Activated naive CD4-positive, alpha-beta T cell treated with anti-CD3 and anti-CD28 coated beads, Interleukin-2, amount 50 U/mL, for 16 hours (primary cell): Measurements from ENCODE around the gene LHX6.

ENCODE experiments used
- DNase-seq: peaks from one replicate; pipeline ENCODE4 v3.0.0-alpha.2; 2020

LHX6 gene

GRCh38 chr9:122228568-122229484 lies at the start of gene LHX6:
Gene LHX6 (minus strand): TSS chr9:122228957. CDS start chr9:122228740, 217 bp downstream.
- DNase-seq: no peak

DNA sequence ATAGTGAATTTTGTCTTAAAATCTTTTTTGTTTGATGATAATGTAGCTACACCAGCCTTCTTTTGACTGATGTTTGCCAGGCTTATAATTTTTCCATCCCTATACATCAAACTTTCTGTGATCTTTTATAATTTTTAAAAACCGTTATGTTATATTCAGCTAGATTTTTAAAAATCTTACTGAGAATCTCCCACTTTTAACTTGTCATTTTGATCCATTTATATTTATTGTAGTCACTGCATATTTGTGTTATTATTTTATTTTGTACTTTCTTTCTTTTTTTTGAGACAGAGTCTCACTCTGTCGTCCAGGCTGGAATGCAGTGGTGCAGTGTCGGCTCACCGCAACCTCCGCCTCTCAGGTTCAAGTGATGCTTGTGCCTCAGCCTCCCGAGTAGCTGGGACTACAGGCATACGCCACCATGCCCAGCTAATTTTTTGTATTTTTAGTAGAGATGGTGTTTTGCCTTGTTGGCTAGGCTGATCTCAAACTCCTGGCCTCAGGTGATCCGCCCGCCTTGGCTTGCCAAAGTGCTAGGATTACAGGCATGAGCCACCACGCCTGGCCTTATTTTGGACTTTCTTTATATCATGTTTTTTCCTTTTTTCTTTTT lies 48.6 kb upstream of the LHX6 start:
- DNase-seq: no peak

- no peak for DNase-seq
Measured at GRCh38 chr9:122276096-122276495, 47.3 kb upstream of the LHX6 start.

GRCh38 chr9:122274055-122274454 lies 45.3 kb upstream of the LHX6 start:
- DNase-seq: no peak

DNA sequence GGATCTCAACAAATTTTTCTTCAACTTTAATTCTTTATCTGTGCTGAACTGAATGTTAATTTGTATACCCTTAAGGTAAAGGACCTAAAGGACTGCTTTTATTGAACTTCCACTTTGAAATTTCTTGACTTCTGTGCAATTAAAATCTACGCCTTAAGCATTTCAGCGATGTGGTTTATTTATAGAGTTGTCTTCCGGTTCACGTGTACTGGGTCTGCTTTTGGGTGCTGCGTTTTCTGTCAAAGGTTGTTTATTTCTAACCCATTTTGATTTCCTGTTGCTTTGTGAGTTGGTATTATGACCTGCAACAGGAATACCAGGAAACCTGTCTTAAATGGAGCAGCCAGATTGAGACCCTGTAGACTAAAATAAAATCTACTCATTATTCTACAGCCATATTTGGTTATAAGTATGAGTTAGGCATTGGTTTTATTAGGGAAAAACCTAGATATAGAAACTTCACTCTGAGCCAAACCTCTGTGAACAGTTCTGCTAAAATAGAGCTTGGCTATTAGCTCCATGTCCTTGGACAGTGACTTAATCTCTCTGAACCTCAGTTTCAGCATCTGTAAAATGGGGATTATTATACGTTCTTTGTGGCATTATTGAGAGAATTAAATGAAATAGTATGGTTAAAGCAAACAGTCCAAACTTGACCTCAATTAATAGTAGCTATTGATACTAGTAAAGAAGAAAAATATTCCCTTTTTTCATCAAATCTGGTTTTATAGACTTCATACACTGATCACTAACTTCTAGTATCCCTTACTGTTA lies 39.5 kb upstream of the LHX6 start:
- no peak for DNase-seq

DNA sequence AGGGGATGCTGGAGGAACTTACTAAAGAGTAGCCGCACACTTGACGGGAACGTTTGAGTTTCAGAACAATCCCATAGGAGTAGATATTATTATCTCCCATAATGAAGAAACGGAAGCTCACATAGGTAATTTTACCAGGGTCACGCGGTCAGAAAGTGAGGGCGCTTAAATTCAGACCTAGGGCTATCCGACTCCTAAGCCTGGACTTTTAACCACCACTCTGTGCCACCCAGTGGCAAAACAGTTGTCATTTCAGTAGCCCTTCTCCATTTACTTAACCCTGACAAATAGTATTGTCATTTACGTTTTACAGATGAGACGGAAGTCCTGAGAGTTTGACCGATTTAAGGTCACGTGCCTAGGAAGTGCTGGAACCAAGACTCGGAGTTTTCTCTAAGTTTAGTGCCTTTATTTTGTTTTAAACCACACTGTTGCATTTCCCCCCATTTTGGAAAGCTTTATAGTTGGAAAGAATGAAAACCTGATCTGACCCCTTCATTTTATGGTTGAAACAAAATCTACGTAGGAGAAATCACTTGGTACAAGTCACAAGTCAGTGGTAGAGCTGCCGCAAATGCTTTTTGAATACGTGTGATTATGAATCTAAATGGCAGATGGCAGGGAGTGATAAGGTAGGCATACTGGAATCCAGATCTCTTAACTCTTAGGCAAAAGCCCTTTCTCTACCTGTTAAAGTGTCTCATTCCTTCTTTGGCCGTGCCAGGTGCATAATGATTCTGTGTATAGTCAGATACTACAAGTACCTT lies 36.6 kb upstream of the LHX6 start:
- peak; percentile 11 for DNase-seq

- DNase-seq: peak; percentile 87
Measured at GRCh38 chr9:122264360-122265148, 35.8 kb upstream of the LHX6 start, which contains the start of the genes MRRF and RBM18. Gene MRRF (plus strand): TSS chr9:122264882. CDS start chr9:122270892, 6,010 bp downstream. Gene RBM18 (minus strand): TSS chr9:122264840. CDS start chr9:122261492, 3,348 bp downstream.

GRCh38 chr9:122263699-122264349 lies 35.1 kb upstream of the LHX6 start:
- no peak for DNase-seq

DNA sequence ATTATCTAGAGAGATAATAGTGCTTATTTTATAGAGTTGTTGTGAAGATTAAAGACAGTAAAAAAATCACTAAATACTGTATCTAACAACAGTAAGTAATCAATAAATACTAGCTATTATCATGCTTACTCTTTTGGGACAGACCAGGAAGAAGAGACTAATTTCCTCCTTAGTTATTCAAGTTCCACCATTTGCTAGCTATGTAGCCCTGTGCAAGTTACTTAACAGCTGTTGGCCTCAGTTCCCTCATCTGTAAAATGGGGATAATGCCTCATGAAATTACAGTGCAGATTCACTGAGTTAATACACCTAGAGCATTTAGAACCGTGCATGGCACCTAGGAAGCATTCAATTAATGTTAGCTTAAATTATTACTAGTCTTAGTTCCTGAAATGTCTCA lies 33.3 kb upstream of the LHX6 start:
- no peak for DNase-seq

DNA sequence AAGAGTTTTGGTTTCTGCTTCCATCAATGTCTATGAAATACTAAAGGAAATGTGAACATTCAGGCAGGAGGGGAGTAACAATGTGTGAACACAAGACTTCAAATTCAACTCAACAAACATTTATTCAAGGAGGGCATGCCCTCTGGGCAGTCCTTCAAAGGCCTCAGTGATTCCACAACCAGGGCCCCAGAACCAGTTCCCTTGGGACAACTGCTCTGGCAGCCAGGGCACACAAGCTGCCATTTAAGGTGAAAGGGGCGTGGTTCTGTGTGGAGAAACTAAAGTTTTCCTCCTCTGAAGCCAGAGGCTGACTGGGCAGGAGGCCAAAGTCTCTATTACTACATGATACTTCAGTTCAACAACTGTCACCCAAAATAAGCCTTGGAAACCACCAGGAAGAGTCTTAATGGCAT lies 32.7 kb upstream of the LHX6 start:
- DNase-seq: no peak

GRCh38 chr9:122258886-122259415 lies 30.2 kb upstream of the LHX6 start:
- DNase-seq: no peak

- no peak for DNase-seq
Measured at GRCh38 chr9:122256206-122256605, 27.4 kb upstream of the LHX6 start.

DNA sequence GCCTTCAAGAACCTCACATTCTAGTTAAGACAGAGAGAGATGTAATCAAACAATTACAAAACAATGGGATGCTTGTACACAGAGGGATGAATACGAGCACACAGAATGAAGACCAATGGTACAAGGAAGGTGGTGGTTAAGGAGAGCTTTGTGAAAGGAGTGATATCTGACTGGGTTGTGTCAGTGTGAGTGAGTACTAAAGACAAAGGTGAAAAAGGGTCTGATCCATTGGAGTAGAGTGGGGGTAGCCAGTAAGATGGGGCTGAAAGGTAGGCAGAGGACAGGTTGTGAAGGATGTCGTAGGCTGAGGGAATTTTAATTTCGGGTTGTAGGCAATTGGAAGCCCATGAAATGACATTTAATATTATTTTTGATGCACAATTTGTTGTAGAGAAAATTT lies 26.0 kb upstream of the LHX6 start:
- DNase-seq: no peak

- no peak for DNase-seq
Measured at GRCh38 chr9:122252796-122253195, 24.0 kb upstream of the LHX6 start.

GRCh38 chr9:122251351-122251750 lies 22.6 kb upstream of the LHX6 start:
- DNase-seq: no peak

DNA sequence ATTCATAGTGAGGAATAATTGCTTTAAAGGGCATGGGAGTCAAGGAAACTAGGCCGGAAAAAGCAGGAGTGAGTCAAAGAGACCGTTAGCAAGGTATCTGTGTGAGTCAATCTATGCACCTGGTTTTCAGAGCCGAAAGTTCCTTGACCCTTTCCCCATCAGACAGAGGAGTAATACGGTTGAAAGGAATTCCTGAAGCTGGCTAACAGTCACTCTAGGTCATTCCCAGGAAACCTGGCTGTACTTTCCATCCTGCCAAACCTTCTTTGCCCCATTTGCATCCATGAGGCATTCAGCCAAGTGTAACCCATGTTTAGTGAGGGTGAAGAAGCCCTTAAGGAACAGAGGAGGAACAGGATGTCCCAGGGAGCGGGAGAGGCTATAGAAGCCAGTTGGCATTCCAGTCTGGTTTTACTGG lies 19.7 kb upstream of the LHX6 start:
- no peak for DNase-seq

DNA sequence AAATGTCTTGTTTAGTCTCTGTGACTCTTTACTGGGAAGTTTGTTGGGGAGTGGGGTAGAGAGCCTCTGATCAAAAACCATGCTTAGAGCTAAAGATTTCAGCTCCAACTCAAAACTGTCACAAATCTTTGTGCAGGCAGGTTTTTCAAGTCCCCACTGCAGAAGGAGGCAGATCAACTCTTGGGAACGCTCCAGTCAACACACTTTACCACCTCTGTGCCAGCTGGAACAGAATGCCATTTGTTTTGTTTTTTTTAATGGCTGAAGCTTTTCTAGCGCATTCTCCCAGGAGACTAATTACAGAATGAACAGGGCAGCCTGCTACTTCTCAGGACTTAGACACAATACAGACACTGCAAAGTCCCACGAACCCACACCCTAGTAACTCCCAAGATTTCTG lies 17.9 kb upstream of the LHX6 start:
- no peak for DNase-seq

GRCh38 chr9:122244349-122244748 lies 15.6 kb upstream of the LHX6 start:
- DNase-seq: no peak

- no peak for DNase-seq
Measured at GRCh38 chr9:122239722-122240121, 11.0 kb upstream of the LHX6 start.

DNA sequence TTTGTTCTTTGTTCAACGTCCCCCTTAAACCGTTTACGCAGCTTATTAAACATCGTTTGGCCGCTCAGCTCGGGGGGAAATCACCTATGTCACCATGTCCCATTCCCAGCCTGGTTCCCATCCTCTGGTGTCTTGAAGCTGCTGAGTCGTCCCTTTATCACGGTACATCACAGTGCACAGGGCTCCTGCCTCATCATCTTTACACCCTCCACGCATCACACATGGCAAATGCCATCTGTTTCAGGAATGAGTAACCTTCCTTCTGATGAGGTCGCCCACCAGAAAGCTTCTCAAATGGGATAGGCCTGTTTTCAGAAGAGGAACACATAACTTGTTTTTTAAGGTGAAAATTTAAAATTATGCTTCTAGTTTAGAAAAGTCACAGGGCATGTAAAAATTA lies 7.9 kb upstream of the LHX6 start:
- DNase-seq: no peak
